ENCODE results near the gene PHLDB3.

Gene PHLDB3

DNA sequence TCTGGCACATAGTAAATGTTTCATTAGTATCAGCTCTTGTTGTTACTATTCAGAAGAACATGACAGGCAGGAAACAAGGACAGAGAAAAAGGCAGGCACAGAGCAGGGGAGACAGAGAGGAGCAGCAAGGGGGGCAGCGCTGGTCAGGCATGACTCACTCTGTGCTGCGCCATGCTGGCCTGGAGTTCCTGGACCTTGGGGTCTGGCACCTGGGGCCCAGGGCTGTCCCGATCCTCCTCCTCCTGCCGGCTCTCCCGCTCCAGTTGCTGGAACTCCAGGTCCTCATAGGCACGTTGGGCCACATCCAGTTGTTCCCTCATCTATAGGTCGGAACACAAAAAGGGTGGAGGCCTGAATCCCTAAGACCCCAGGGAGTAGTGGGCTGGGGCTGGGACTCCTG lies 7.6 kb downstream of the PHLDB3 start:
- Mint-ChIP-seq H3K9me3 (no peaks in the 10 kb centered on the region), H3K4me3 (no peak overlapping the region), H3K36me3 (ENCODE audit: low read depth) (peaks cover 8% of the 10 kb centered on the region), H3K4me1 (ENCODE audit: low read depth) (peaks cover 3% of the 10 kb centered on the region), H3K27me3 (ENCODE audit: low read depth) (no peaks in the 10 kb centered on the region), H3K27ac (no peak overlapping the region)

DNA sequence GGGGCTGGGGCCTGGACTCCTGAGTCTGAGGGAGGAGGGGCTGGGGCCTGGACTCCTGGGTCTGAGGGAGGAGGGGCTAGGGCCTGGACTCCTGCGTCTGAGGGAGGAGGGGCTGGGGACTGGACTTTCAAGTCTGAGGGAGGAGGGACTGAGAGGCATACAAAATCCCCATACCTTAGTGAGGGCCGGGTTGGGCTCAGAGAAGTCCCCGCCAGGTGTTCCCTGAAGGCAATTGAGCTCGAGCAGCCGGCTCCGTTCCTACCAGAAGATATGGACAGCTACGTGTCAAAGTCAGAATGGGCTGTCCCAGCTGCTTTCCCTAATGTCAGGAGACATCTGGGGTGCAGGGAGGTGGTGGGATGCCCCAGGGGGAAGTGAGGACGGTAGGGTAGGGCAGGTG lies 9.5 kb downstream of the PHLDB3 start:
- no peak overlapping the region for H3K4me3 Mint-ChIP-seq
- H3K36me3 Mint-ChIP-seq (ENCODE audit: low read depth), result peaks cover 9% of the 10 kb centered on the region

DNA sequence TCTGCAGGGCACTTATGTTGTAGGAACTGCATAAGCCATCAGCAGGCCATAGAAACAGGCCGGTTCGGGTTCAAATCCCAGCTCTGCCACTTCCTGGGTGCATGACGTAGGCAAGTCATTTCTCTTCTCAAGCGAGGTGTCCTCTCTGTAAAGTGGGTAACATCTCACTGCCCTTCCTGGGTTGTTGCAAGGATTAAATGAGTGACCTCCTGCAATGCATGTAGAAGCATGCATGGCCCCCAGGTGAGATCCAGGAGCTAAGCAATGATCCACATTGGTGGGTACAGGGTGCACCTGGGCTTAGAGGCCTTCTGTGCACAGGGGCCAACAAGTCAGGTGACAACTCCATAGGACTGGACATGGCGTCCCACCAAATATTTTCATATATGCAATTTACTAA lies 13.8 kb downstream of the PHLDB3 start:
- Mint-ChIP-seq H3K4me1 (ENCODE audit: low read depth) (no peaks in the 10 kb centered on the region), H3K9me3 (no peaks in the 10 kb centered on the region), H3K27me3 (ENCODE audit: low read depth) (no peaks in the 10 kb centered on the region), H3K4me3 (no peak overlapping the region), H3K36me3 (ENCODE audit: low read depth) (peaks cover 9% of the 10 kb centered on the region), H3K27ac (no peak overlapping the region)

More for the DNA sequence above, 9.5 kb downstream of the PHLDB3 start:
- H3K9me3 Mint-ChIP-seq, result no peaks in the 10 kb centered on the region
- H3K27ac Mint-ChIP-seq, result no peak overlapping the region
- peaks cover 2% of the 10 kb centered on the region for H3K4me1 Mint-ChIP-seq (ENCODE audit: low read depth)
- H3K27me3 Mint-ChIP-seq (ENCODE audit: low read depth), result no peaks in the 10 kb centered on the region

DNA sequence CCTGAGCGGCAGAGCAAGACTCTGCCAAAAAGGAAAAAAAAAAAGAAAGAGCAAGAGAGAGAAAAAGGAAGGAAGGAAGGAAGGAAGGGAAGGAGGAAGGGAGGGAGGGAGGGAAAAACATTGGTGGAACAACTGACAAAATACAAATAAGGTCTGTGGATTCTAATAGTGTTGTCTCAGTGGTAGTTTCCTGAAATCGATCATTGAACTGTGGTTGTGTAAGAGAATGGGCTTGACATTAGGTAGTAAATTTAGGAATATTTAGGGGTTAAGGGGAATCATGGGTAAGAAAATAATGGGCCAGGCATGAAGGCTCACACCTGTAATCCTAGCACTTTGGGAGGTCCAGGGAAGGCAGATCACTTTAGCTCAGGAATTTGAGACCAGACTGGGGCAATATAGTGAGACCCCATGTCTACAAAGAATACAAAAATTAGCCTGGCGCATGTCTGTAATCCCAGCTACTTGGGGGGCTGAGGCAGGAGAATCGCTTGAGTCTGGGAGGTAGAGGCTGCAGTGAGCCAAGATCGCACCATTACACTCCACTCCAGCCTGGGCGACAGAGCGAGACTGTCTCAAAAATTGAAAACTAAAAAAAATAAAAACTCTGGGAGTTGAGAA lies 14.5 kb downstream of the PHLDB3 start:
- no peaks in the 10 kb centered on the region for H3K4me1 Mint-ChIP-seq (ENCODE audit: low read depth)
- H3K27ac Mint-ChIP-seq, result no peak overlapping the region

DNA sequence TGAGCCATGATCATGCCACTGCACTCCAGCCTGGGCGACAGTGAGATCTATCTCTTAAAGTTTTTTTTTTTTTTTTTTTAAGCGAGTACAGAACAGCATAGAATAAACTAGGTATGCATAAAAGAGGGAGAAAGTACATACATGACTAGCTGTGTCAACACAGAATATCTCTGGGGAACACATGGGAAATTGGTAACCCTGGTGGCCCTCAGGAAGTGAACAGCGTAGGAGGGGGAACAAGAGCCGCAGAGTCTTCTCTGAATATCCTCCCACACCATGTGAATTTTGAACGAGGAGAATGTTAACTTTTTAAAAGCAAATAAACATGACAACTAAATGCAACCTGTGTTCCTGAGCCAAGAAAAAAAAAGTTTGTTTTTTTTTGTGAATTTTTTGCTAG lies 15.2 kb downstream of the PHLDB3 start:
- Mint-ChIP-seq H3K36me3 (ENCODE audit: low read depth) (peaks cover 4% of the 10 kb centered on the region), H3K27me3 (ENCODE audit: low read depth) (no peaks in the 10 kb centered on the region), H3K4me1 (ENCODE audit: low read depth) (no peaks in the 10 kb centered on the region), H3K9me3 (no peaks in the 10 kb centered on the region), H3K4me3 (no peak overlapping the region), H3K27ac (no peak overlapping the region)

More for the DNA sequence above, 14.5 kb downstream of the PHLDB3 start:
- no peak overlapping the region for H3K4me3 Mint-ChIP-seq
- no peaks in the 10 kb centered on the region for H3K9me3 Mint-ChIP-seq
- H3K27me3 Mint-ChIP-seq (ENCODE audit: low read depth), result no peaks in the 10 kb centered on the region
- H3K36me3 Mint-ChIP-seq (ENCODE audit: low read depth), result peaks cover 6% of the 10 kb centered on the region

DNA sequence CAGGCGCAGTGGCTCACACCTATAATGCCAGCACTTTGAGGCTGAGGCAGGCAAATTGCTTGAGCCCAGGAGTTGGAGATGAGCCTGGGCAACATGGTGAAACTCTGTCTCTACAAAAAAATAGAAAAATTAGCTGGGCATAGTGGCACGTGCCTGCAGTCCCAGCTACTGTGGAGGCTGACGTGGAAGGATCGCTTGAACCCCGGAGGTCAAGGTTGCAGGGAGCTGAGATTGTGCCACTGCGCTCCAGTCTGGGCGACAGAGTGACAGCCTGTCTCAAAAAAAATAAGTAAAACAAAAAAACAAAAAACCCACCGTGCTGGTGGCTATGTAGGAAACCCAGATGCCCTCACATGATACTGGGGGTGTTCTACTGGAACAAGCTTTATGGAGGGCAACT lies 16.4 kb downstream of the PHLDB3 start:
- Mint-ChIP-seq H3K27ac (no peak overlapping the region), H3K27me3 (ENCODE audit: low read depth) (no peaks in the 10 kb centered on the region), H3K4me1 (ENCODE audit: low read depth) (no peaks in the 10 kb centered on the region), H3K4me3 (no peak overlapping the region), H3K36me3 (ENCODE audit: low read depth) (peaks cover 4% of the 10 kb centered on the region), H3K9me3 (no peaks in the 10 kb centered on the region)

DNA sequence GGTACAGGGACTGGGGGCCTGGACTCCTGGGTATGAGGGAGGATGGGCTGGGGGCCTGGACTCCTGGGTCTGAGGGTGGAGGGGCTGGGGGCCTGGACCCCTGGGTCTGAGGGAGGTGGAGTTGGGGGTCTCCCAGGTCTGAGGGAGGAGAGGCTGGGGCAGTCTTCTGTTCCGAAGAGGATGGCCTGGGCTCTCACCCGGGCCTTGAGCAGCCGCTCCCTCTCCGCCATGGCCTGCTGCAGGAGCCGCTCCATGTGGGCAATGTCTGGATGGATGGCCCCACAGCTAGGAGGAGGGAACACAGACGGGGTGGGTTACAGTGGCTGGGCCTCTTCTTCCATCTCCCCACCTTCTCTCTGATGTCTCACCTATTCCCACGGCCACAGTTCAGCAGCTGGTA lies 18.1 kb downstream of the PHLDB3 start:
- no peaks in the 10 kb centered on the region for H3K27me3 Mint-ChIP-seq (ENCODE audit: low read depth)
- H3K9me3 Mint-ChIP-seq, result no peaks in the 10 kb centered on the region
- no peak overlapping the region for H3K27ac Mint-ChIP-seq
- peaks cover 4% of the 10 kb centered on the region for H3K36me3 Mint-ChIP-seq (ENCODE audit: low read depth)
- no peak overlapping the region for H3K4me3 Mint-ChIP-seq
- no peaks in the 10 kb centered on the region for H3K4me1 Mint-ChIP-seq (ENCODE audit: low read depth)

DNA sequence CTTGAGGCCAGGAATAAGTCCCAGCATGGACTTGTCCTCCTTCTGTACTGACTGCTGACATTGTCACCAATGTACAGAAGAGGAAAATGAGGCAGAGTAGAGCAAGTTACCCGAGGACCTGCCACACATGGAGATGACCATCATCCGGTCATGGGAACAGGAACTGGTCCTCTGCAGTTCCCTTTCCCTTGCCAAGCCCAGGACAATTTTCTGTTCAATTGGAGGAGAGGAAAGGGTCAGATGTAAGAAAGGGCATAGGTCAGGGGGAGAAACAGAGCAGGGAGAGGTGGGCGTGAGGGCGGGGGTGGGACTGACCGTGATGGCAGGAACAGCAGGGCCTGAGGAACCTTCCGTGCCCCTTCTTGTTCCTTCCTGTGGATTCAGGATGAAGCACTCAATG lies 18.6 kb downstream of the PHLDB3 start:
- Mint-ChIP-seq H3K4me1 (ENCODE audit: low read depth) (no peaks in the 10 kb centered on the region), H3K4me3 (no peak overlapping the region), H3K36me3 (ENCODE audit: low read depth) (peaks cover 4% of the 10 kb centered on the region), H3K9me3 (no peaks in the 10 kb centered on the region), H3K27ac (no peak overlapping the region), H3K27me3 (ENCODE audit: low read depth) (no peaks in the 10 kb centered on the region)

DNA sequence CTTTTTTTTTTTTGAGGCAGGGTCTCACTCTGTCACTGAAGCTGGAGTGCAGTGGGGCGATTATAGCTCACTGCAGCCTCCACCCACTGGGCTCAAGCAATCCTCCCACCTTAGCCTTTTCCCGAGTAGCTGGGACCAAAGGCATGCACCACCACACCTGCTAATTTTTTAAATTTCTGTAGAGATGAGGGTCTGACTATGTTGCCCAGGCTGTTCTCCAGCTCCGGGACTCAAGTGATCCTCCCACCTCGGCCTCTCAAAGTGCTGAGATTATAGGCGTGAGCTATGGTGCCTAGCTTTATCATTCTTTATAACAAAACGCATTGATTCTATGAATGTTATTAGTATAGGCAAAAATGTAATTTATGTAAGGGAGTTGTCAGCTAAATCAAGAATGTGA lies 21.3 kb downstream of the PHLDB3 start:
- H3K36me3 Mint-ChIP-seq (ENCODE audit: low read depth), result no peaks in the 10 kb centered on the region
- H3K27me3 Mint-ChIP-seq (ENCODE audit: low read depth), result no peaks in the 10 kb centered on the region
- H3K4me3 Mint-ChIP-seq, result no peak overlapping the region
- H3K27ac Mint-ChIP-seq, result no peak overlapping the region
- no peaks in the 10 kb centered on the region for H3K9me3 Mint-ChIP-seq
- no peaks in the 10 kb centered on the region for H3K4me1 Mint-ChIP-seq (ENCODE audit: low read depth)

DNA sequence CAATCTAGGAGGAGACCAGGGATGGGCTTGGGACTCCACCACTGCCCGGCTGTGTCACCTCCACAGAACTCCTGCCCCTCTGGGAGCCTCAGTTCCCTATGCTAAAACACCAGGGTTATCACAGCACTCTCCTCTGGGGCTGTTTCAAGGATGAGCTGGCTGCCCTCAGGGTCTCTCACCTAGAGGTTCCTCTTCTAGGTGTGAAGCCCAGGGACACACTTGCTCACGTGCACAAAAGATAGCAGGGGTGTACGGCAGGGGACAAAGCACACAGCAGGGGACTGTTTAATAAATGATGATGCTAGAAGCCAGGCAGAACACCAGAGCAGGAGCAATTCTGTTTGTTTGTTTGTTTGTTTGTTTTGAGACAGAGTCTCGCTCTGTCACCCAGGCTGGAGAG lies 22.4 kb downstream of the PHLDB3 start:
- peaks cover 3% of the 10 kb centered on the region for H3K36me3 Mint-ChIP-seq (ENCODE audit: low read depth)
- no peaks in the 10 kb centered on the region for H3K27me3 Mint-ChIP-seq (ENCODE audit: low read depth)
- H3K4me1 Mint-ChIP-seq (ENCODE audit: low read depth), result no peaks in the 10 kb centered on the region
- H3K4me3 Mint-ChIP-seq, result no peak overlapping the region
- no peak overlapping the region for H3K27ac Mint-ChIP-seq
- H3K9me3 Mint-ChIP-seq, result no peaks in the 10 kb centered on the region

DNA sequence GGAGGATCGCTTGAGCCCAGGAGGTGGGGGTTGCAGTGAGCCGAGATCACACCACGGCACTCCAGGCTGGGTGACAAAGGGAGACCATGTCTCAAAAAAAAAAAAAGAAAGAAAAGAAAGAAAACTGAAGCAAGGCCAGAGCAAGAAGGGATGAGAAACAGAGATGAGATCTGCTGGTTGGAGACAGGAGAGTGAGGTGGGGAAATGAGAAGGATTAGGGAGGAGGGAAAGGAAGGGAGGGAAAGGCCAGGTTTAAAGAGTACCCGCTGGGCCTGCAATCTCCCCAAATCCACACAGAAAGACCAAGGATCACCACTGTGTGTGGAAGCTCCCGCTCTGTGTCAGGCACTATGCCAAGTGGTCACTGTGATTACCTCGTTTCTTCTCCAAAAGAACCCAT lies 22.8 kb downstream of the PHLDB3 start:
- Mint-ChIP-seq H3K27ac (no peak overlapping the region), H3K4me1 (ENCODE audit: low read depth) (no peaks in the 10 kb centered on the region), H3K9me3 (no peaks in the 10 kb centered on the region), H3K27me3 (ENCODE audit: low read depth) (no peaks in the 10 kb centered on the region), H3K4me3 (no peak overlapping the region), H3K36me3 (ENCODE audit: low read depth) (peaks cover 3% of the 10 kb centered on the region)

DNA sequence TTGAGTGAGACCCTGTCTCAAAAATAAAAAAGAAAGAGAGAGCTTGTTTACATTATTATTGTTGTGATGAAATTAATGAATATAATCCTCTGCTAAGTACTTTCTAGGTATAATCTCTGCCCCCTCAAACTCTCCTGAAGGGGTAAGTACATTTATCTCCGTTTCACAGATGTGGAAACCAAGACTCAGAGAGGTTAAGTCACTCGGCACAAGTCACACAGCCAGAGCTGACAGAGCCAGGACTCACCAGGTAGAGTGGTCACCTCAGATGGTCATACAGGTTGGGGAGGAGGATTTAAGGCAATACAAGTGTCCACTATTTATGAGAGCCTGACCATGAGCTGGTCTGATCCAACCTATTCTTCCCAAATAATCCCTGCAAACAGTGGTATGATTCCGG lies 24.0 kb downstream of the PHLDB3 start:
- no peaks in the 10 kb centered on the region for H3K27me3 Mint-ChIP-seq (ENCODE audit: low read depth)
- no peaks in the 10 kb centered on the region for H3K9me3 Mint-ChIP-seq
- no peak overlapping the region for H3K4me3 Mint-ChIP-seq
- no peak overlapping the region for H3K27ac Mint-ChIP-seq
- H3K36me3 Mint-ChIP-seq (ENCODE audit: low read depth), result peaks cover 4% of the 10 kb centered on the region
- H3K4me1 Mint-ChIP-seq (ENCODE audit: low read depth), result peaks cover 3% of the 10 kb centered on the region

DNA sequence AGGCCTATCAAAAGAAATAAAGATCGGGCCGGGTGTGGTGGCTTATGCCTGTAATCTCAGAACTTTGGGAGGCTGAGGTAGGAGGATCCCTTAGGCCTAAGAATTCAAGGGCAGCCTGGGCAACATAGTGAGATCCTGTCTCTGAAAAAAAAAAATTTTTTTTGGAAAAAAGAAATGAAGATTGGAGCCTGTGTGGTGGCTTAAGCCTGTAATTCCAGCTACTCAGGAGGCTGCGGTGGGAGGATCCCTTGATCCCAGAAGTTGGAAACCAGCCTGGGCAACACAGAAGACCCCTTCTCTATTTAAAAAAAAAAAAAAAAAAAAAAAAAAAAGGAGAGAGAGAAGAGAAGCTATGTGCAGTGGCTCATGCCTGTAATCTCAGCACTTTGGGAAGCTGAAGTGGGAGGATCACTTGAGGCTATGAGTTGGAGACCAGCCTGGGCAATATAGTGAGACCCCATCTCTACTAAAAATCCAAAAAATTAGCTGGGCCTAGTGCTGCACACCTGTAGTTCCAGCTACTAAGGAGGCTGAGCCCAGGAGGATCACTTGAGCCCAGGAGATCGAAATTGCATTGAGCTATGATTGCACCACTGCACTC lies 24.5 kb downstream of the PHLDB3 start:
- peaks cover 7% of the 10 kb centered on the region for H3K36me3 Mint-ChIP-seq (ENCODE audit: low read depth)
- no peaks in the 10 kb centered on the region for H3K27me3 Mint-ChIP-seq (ENCODE audit: low read depth)
- H3K27ac Mint-ChIP-seq, result no peak overlapping the region
- peaks cover 7% of the 10 kb centered on the region for H3K4me1 Mint-ChIP-seq (ENCODE audit: low read depth)
- no peaks in the 10 kb centered on the region for H3K9me3 Mint-ChIP-seq
- H3K4me3 Mint-ChIP-seq, result no peak overlapping the region

DNA sequence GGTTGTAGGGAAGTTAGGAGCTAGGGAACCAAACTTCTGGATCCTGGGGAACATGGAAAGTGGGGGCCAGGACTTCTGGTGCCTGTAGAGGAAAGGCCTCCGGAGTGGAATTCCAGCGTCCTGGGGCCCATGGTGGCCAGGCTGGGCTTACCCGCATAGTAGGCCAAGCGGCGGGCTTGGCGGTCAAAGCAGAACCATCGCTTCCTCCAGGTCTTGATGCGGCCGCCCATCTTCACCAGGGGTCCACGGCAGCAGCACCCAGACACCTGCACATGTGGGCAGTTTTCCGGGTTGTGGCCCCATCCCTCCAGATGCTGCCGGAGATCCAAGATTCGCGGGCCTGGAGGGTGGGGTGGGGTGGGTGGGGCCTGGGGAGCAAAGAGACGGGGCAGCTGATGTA lies 25.3 kb downstream of the PHLDB3 start:
- Mint-ChIP-seq H3K27ac (no peak overlapping the region), H3K4me3 (no peak overlapping the region), H3K36me3 (ENCODE audit: low read depth) (peaks cover 7% of the 10 kb centered on the region), H3K4me1 (ENCODE audit: low read depth) (peaks cover 7% of the 10 kb centered on the region), H3K9me3 (no peaks in the 10 kb centered on the region), H3K27me3 (ENCODE audit: low read depth) (no peaks in the 10 kb centered on the region)

DNA sequence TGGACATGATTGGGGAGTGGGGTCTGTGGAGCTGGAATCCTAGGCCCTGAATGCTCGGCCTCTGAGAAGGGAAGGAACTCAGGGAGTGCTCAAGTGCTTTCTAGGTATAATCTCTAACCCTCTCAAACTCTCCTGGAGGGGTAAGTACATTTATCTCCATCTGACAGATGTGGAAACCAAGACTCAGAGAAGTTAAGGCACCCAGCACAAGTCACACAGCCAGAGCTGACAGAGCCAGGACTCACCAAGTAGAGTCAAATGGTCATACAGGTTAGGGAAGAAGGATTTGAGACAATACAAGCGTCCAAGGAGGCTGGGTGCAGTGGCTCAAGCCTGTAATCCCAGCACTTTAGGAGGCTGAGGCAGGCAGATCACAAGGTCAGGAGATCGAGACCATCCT lies 26.2 kb downstream of the PHLDB3 start:
- Mint-ChIP-seq H3K27ac (no peak overlapping the region), H3K9me3 (no peaks in the 10 kb centered on the region), H3K27me3 (ENCODE audit: low read depth) (no peaks in the 10 kb centered on the region), H3K4me1 (ENCODE audit: low read depth) (peaks cover 7% of the 10 kb centered on the region), H3K36me3 (ENCODE audit: low read depth) (peaks cover 9% of the 10 kb centered on the region), H3K4me3 (no peak overlapping the region)

DNA sequence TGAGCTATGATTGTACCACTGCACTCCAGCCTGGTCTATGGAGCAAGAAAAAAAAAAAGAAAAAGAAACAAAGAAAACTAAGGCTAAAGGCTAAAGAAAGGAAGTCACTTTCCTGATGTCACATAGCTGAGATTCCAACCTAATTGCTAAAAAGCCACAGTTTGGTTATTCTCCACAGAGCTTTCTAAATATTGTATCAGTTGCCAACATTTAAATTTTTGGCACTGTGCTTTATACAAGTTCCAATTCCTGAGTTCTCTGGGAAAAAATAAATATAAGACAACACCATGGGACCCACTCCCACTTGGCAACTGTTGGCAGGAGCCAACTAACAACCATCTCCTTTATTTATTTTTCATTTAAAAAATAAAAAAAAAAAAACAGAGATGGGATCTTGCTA lies 27.9 kb downstream of the PHLDB3 start:
- H3K4me1 Mint-ChIP-seq (ENCODE audit: low read depth), result peaks cover 7% of the 10 kb centered on the region
- no peak overlapping the region for H3K27ac Mint-ChIP-seq
- H3K4me3 Mint-ChIP-seq, result no peak overlapping the region
- no peaks in the 10 kb centered on the region for H3K9me3 Mint-ChIP-seq
- no peaks in the 10 kb centered on the region for H3K27me3 Mint-ChIP-seq (ENCODE audit: low read depth)
- H3K36me3 Mint-ChIP-seq (ENCODE audit: low read depth), result peaks cover 9% of the 10 kb centered on the region

Measured in T-helper 1 cell treated with Interleukin-12 subunit alpha and Interleukin-12 subunit beta and Interleukin-4 antibody, amounts not matched to agents 30 μg/mL and 1 μg/mL, for 36 hours (primary cell).